ENCODE results near the gene SPRED2. TPM values are rescaled to one million over a fixed set of nuclear protein-coding genes. Genes with fewer than 3 reads are reported as not detected.

The SPRED2 gene, protein sequence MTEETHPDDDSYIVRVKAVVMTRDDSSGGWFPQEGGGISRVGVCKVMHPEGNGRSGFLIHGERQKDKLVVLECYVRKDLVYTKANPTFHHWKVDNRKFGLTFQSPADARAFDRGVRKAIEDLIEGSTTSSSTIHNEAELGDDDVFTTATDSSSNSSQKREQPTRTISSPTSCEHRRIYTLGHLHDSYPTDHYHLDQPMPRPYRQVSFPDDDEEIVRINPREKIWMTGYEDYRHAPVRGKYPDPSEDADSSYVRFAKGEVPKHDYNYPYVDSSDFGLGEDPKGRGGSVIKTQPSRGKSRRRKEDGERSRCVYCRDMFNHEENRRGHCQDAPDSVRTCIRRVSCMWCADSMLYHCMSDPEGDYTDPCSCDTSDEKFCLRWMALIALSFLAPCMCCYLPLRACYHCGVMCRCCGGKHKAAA
- total RNA-seq: 10 to 100 TPM; 21.9 to 28.3 TPM
- long read RNA-seq, donor 1, partial matches to known transcripts: 2 of 14 reads
- long read RNA-seq, donor 1, other reads (novel, unspliced or antisense): 12 of 14 reads
- long read RNA-seq, donor 2, partial matches to known transcripts: 0 of 9 reads
- long read RNA-seq, donor 2, other reads (novel, unspliced or antisense): 9 of 9 reads

DNA sequence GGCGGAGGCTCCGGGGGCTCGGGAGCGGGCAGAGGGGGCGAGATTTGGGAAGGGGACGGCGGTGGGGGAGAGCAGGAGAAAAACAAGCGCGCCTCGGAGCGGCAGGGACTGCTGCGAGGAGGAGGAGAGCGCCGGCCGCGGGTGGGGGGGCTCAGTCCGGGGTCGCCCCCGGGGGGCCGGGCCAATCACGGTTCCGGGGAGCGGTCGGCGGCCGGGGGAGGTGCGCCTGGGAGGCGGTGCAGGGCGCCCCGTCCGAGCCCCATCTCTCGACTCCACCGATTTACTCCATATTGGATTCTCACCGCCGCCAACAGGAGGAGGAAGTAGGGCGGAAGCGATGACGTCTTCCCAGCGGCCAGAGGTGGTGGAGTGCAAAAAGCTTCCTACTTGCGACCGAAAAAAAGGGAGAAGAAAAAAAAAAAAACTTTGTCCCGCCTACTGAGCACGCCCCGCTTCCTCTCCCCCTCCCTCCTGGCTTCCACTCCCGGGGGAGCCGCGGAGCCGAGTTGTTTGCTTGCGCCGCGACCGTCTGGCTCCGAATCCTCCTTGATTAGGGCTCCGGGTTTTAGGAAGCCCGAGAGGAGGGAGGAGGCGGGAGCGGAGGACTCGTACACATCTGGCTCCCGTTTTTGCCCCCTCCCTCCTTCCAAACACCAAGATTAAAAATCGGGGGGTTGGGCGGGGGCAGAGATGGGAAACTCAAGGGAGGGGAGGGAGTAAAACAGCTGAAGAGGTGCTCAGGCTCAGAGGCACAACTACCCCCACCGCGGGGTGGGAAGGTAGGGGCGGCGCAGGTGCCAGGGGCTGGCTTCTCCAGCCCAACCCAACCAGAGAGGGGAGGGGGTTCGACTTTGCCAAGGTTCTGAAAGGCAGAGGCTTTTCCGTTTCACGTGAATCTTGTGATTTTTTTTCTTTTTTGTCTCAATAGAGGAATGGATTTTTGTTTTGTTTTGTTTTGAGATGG is at the start of gene SPRED2:
Gene SPRED2, minus strand, starts transcription at position 373 of the 964 bp plus-strand sequence. CDS start 612 bp downstream, outside the sequence.
- intact Hi-C loops (cut with DNase I): loop anchor here (10.0 kb wide), 2 partner anchors 122 to 138 kb away; no protein-coding TSS in a partner anchor
- peak; percentile 98 for DNase-seq (ENCODE audit: low spot score)

DNA sequence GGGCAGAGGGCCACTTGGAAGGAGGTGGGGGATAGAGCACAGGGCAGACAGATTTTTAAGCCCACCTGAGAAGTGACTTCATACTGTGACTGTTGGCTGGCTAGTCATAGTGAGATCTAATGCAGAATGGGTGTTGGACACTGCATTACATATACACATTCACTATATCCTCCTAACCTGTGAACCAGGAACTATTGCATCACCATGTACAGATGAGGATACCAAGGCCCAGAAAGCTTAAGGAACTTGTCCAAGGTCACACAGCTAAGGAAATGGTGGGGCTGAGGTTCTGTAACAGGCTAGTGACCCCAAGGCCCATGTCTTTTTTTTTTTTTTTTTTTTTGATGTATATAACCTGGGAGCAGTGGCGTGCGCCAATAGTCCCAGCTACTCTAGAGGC is 49.6 kb upstream of the SPRED2 start:
- intact Hi-C loops (cut with DNase I): no loop called here
- no peak for DNase-seq (ENCODE audit: low spot score)

DNA sequence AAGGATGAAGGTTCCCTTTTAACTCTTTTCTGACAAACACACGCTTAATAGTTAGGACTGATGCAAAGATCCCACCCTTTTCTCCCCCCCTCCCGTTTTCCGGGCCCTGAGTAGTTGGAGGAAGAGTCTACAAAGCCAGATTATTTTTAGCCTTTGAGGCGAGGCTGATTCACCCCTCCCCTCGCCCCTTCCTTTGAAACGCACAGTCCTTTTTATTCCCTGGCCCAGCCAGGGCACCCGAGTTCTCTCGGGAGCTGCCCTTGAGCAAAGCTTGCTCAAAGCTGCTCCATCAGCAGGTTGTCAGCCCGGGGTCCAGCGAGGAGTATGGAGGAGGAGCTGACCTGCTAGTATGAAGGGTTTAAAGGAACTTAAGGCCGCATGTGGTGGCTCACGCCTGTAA is 47.1 kb upstream of the SPRED2 start:
- no peak for DNase-seq (ENCODE audit: low spot score)
- intact Hi-C loops (cut with DNase I): no loop called here

DNA sequence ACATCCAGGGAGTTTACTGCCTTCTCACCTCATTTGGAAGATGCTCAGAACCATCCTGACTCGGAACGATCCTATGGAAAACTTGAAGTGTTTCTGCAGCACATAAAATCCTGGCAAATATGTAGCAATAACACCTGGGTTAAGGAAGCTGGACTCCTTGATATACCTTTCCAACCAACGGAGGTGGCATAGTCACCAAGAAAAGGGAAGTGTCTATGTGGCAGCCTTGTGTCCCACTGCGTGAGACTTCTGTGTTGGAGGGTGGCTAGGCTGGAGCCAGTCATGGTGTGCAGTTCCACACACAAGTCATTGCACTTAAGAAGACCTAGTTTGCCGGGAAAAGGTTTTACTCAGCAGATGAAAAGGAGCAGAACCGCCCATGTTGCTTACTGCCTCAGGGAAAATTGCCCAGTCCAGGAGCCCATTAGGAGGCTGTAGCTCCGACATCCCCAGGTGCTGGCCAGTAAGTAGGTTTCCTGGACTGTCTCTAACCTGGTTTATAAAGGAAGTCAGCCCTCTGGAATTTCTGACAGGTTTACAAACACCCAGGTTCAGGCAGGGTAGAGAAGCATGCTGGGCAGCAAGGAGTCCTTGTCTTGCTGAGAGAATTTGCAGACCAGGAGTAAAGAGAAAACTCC is 46.2 kb upstream of the SPRED2 start:
- intact Hi-C loops (cut with DNase I): no loop called here
- DNase-seq (ENCODE audit: low spot score): no peak

DNA sequence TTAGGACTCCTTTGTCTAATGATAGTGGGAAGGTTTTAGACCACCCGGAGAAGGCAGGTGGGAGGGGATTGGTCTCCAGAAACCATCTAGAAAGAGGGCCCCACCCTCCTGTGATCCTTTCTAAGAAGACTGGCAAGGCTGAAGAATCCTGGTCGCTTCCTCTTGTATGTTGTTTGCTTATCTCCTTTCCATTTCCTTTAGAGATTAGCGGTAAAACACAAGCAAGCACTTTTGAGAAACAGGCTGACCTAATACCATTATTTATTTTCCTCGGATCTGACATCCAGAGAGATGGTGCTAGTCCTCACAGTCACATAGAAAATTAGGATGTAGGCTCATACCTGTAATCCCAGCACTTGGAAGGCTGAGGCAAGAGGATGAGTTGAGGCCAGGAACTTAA is 45.2 kb upstream of the SPRED2 start:
- intact Hi-C loops (cut with DNase I): no loop called here

DNA sequence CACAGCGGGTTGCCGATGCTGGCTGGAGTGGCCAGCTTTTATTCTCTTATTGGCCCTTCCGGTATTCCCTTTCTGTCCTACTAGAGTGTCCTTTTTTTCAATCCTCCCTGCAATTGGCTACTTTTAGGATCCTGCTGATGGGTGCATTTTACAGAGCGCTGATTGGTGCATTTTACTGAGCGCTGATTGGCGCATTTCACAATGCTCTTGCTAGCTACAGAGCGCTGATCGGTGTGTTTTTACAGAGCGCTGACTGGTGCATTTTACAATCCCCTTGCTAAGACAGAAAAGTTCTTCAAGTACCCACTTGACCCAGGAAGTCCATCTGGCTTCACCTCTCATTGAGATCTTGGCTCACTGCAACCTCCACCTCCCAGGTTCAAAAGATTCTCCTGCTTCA is 44.4 kb upstream of the SPRED2 start:
- intact Hi-C loops (cut with DNase I): no loop called here

More for the DNA sequence above, 45.2 kb upstream of the SPRED2 start:
- no peak for DNase-seq (ENCODE audit: low spot score)

DNA sequence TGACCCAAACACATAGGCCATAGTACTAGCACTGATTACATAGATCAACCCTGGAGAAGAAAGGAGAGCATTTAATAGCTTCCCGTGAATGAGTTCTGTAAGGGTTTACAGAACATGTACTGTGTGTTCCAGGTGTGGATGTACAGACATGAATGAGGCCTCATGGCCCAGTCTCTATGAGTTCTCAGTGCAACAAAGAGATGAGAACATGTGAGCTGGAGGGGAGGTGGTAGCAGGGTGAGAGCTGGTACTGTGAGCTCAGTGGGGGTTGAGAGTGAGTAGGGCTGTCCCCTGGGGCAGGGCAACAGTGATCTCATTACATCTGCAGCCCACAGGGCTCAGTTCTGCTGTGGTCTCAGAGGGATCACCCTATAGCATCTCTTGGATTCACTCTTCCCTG is 42.6 kb upstream of the SPRED2 start:
- no peak for DNase-seq (ENCODE audit: low spot score)
- intact Hi-C loops (cut with DNase I): no loop called here

More for the DNA sequence above, 44.4 kb upstream of the SPRED2 start:
- DNase-seq (ENCODE audit: low spot score): no peak

DNA sequence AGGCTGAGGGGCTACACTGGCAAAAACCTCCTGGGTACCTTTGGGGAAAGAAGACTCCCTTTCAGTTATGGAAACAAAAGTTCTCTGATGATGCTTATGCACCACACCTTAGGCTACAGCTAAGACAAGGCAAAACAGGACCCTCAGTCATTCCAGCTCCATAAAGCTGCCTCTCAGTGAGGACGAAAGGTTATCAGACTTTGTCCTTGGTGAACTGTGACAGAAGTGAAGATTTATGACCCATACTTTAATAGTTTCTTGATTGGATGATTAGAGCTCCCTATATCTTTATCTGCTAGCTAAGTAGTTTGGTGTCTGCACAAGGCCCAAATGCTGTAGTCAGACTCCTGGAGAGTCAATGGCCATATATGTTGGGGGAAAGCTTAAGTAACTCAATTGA is 40.6 kb upstream of the SPRED2 start:
- intact Hi-C loops (cut with DNase I): no loop called here
- DNase-seq (ENCODE audit: low spot score): no peak

DNA sequence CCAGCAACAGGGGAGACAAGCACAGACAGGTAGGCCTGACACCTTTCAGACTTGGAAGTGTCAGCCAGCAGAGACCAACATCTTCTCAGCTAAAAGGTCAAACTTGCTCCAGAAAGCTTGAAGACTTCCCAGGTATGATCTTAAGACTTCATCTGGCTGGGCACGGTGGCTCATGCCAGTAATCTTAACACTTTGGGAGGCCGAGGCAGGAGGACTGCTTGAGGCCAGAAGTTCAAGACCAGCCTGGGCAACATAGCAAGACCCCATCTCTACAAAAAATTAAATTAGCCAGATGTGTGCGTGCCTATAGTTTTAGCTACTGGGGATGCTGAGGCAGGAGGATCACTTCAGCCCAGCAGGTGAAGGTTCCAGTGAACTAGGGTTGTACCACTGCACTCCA is 39.0 kb upstream of the SPRED2 start:
- intact Hi-C loops (cut with DNase I): no loop called here
- no peak for DNase-seq (ENCODE audit: low spot score)

DNA sequence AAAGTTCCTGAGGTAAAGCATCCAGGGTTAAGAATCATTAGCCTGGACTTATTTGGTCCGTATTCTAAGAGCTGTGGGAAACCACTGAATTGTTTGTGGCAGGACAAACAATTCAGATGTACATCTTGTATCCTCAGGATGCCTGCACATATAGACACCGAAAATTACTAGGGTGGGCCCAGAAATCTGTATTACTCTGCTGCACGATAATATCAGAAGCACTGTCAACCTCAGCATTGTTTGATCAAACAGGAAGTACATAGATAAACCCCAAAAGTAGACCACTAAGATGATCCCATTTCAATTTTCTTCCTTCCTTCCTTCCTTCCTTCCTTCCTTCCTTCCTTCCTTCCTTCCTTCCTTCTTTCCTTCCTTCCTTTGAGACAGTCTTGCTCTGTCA is 34.2 kb upstream of the SPRED2 start:
- DNase-seq (ENCODE audit: low spot score): no peak
- intact Hi-C loops (cut with DNase I): no loop called here

DNA sequence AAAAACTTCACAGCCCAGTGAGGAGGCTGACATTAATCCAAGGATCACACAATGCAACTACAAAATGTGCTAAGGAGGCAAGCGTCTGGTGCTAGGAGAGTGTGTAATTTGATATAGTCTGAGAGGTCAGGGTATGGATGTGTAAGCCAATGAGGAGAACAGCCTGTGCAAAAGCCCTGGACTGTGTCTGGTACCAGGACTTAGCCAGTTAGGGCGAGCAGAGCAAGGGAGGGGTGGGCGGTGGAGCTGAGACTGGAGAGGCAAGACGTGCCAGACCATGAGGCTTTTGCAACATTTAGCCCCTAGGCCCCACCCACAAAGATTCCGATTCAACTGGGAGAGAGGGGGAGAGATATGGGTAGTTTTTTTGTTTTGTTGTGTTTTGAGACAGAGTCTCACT is 33.5 kb upstream of the SPRED2 start:
- intact Hi-C loops (cut with DNase I): no loop called here

DNA sequence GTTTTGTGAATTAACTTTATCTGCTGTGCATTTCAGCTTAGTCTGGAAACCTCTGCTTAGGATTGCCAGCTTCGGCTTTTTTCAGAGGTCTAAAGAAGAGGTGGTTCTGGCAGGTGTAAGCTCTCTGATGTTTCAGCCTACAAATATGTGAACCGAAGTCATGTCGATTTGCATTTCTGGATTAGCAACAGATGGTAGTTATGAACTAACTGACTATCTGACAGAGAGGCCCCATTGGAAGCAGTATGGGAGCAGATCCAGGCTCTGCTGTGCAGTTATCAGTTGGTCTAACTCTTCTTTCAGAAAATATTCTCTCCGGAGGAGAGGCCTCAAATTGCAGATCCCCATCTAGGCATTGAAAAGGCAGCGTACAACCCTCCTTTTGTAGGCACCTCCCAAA is 32.7 kb upstream of the SPRED2 start:
- intact Hi-C loops (cut with DNase I): no loop called here
- no peak for DNase-seq (ENCODE audit: low spot score)

More for the DNA sequence above, 33.5 kb upstream of the SPRED2 start:
- no peak for DNase-seq (ENCODE audit: low spot score)

DNA sequence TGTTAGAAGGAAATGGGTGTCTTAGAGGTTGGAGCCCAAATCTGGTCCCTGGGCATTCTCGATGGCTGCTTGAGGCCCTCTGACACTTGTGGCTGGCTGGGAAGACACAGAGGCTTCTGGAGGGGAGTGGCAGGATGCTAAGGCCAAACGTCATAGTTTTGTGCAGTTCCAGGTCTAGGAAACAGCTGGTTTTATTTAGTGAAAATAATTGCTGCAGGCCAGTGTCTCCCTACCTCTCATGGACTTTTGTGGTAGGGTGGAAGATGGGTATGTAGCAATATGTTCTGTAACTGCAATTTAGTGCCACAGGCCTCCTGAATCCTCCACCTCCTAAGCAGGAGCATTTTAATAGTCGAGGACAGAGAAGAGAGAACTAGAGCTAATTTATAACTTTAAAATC is 32.2 kb upstream of the SPRED2 start:
- intact Hi-C loops (cut with DNase I): no loop called here
- DNase-seq (ENCODE audit: low spot score): no peak

DNA sequence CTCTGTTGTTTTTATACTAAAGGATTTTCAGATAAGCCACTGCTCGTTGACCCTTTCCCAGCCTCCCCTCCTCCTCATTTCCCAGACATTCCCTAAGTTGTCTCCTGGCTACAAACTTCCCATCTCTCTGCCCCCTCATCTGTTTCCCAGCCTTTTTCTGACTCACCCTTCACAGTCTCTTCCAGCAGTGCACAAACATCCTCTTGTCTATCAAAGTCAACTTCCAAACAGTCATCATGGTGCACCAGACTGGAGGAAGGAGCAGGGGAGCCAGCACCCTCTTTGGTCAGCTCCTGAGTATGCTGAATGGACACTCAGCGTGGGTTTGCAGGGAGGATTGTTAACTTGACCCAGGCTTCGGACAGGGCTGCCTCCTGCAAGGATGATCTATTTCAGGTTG is 26.6 kb upstream of the SPRED2 start:
- intact Hi-C loops (cut with DNase I): no loop called here
- DNase-seq (ENCODE audit: low spot score): no peak

DNA sequence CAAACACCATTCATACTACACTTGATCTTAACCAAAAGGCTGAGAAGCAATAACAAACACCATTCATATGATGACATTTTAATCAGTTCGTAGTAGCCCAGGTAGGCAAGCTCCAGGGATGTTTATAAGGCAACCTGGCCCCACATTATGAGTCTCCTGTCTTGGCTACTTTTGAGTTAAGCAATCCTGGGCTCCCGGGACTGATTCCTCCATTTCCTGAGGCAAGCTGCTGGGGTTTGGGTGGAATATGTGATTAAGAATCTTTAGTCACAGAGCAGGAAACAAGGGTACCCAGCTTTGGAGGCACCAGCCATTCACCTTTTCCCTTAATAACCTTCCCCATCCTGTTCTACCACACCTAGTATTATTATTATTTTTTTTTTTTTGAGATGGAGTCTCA is 24.5 kb upstream of the SPRED2 start:
- intact Hi-C loops (cut with DNase I): no loop called here
- DNase-seq (ENCODE audit: low spot score): no peak

DNA sequence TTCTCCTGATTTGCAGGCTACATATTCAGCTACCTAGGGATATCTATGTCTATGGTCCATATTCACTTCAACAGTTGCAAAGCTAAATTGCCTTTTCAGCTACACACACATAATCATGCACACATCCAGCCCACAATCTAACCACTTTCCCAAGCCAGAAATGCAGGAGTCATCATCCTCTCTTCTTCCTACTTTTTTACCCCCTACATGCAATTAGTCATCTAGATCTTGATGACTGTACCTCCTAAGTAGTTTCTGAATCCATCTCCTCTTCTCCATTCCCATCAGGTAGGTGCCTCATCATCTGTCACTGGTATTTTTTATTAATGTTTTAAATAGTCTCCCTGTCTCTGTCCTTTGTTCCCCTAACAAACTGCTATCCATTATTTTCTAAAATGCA is 23.7 kb upstream of the SPRED2 start:
- intact Hi-C loops (cut with DNase I): no loop called here
- DNase-seq (ENCODE audit: low spot score): no peak

DNA sequence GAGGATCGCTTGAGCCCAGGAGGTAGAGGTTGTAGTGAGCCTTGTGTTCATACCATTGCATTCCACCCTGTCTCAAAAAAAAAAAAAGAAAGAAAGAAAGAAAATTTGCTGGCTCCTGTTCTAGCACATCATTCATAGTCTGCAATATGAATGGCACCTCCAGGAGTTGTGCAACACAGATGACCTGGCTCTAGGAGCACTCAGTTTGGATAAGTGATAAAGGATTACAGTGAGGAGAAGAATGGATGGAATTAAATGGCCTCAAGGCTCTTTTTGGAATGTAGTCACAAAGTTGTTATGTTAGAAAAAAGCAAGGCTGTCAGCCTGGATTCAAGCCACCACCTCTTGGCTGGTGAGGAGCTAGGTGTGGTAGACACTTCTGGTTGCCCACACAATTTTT is 21.5 kb upstream of the SPRED2 start:
- DNase-seq (ENCODE audit: low spot score): no peak
- intact Hi-C loops (cut with DNase I): no loop called here

DNA sequence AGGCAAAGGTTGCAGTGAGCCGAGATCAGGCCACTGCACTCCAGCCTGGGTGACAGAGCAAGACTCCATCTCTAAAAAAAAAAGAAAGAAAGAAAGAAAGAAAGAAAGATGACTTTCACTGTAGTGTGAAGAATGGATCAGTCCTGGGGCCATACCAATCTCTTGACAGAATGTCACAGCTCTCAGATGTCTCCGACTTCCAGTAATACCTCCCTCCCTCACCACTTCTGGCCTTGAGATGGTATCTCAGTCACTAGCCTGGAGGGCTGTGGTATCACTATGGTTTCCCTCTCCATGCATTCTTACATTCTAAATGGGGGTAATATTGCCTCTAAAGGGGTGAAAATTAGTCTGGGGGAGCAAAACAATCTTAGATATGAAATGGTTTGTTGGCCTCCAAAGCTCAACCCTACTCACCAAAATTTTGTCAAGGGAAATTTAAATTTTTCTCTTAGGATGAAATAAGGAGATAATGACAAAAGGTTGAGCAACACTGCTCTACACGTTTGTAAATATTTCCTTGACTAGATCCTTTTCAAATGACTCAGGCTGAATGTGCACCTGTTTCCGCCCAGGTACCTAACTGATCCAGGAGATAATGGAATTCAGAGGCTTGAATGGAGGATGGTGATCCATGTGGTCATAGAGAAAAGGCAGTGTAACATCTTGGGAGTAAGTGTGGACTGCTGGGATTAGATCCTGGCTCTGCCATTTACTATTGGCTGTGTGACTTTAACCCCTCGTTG is 19.9 kb upstream of the SPRED2 start:
- DNase-seq (ENCODE audit: low spot score): no peak
- intact Hi-C loops (cut with DNase I): no loop called here

DNA sequence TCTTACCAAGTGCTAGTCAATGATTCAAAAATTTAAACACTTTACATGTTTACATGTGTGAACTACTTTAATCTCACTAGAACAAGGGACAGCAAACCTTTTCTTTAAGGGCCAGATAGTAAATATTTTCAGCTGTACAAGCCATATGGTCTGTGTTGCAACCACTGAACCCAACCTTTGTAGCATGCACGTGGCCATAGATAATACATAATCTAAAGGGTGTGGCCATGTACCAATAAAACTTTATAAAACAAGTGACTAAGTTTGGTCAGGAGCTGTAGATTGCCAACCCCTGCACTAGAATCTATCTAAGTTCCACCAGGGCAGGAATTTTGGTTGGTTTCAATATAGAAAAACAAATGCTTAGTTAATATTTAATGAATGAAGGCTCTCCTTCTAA is 18.4 kb upstream of the SPRED2 start:
- DNase-seq (ENCODE audit: low spot score): no peak
- intact Hi-C loops (cut with DNase I): no loop called here
